Subcutaneous abdominal adipose tissue (tissue), 5 donors: Measurements from ENCODE around the gene HNRNPA2B1.
A peak's percentile ranks its signal among the peaks of the same experiment; 100 is the strongest.

Experiments
- H3K27ac ChIP-seq: one replicate; pipeline ENCODE4 v1.7.0; 2013; ENCODE audit warnings: low read depth, mild to moderate bottlenecking, inconsistent platforms, low read length, moderate library complexity
- H3K27me3 ChIP-seq, 5 donors: one replicate each; pipeline ENCODE4 v1.7.0; 2013; ENCODE audit warnings: low read length in 5 of 5, inconsistent platforms in 1 of 5; ENCODE audit not compliant: control insufficient read depth in 5 of 5, insufficient read depth in 4 of 5
- H3K36me3 ChIP-seq, 5 donors: one replicate each; pipeline ENCODE4 v1.7.0; 2013; ENCODE audit warnings: low read length in 5 of 5; ENCODE audit not compliant: control insufficient read depth in 5 of 5, insufficient read depth in 5 of 5
- H3K4me1 ChIP-seq, 5 donors: one replicate each; pipeline ENCODE4 v1.7.0; 2013; ENCODE audit warnings: low read length in 5 of 5, mild to moderate bottlenecking in 3 of 5, moderate library complexity in 1 of 5; ENCODE audit not compliant: control insufficient read depth in 5 of 5, insufficient read depth in 5 of 5
- H3K4me3 ChIP-seq, 5 donors: one replicate each; pipeline ENCODE4 v1.7.0; 2013; ENCODE audit warnings: low read length in 5 of 5, low read depth in 1 of 5
- H3K9ac ChIP-seq, 5 donors: one replicate each; pipeline ENCODE4 v1.7.0; 2013; ENCODE audit warnings: low read length in 5 of 5, mild to moderate bottlenecking in 4 of 5, moderate library complexity in 3 of 5
- H3K9me3 ChIP-seq, 5 donors: one replicate each; pipeline ENCODE4 v1.7.0; 2013; ENCODE audit warnings: low read length in 5 of 5; ENCODE audit not compliant: control insufficient read depth in 5 of 5
- donor health status: healthy.
- donor health status: healthy.
- donor health status: healthy.
- donor health status: healthy.
- donor health status: healthy.

HNRNPA2B1 gene

GRCh38 chr7:26191974-26192479 lies 8.5 kb downstream of the HNRNPA2B1 start:
- no peak overlapping the region for H3K4me3 ChIP-seq
- no peaks in the 10 kb centered on the region for H3K9me3 ChIP-seq
- no peak overlapping the region for H3K27ac ChIP-seq
- peaks cover 3 to 49% (median 41%) of the 10 kb centered on the region in 5 donors for H3K4me1 ChIP-seq
- H3K36me3 ChIP-seq, result peaks cover 78 to 96% (median 92%) of the 10 kb centered on the region in 5 donors
- H3K9ac ChIP-seq, result no peak overlapping the region
- no peaks in the 10 kb centered on the region for H3K27me3 ChIP-seq

- Histone ChIP-seq H3K4me1 (peaks cover 3 to 43% (median 35%) of the 10 kb centered on the region in 5 donors), H3K4me3 (no peak overlapping the region), H3K27me3 (no peaks in the 10 kb centered on the region), H3K36me3 (peaks cover 71 to 90% (median 86%) of the 10 kb centered on the region in 5 donors), H3K27ac (no peak overlapping the region), H3K9ac (no peak overlapping the region), H3K9me3 (no peaks in the 10 kb centered on the region)
Measured at GRCh38 chr7:26191233-26191973, 9.1 kb downstream of the HNRNPA2B1 start.

GRCh38 chr7:26190417-26190869 lies 10.1 kb downstream of the HNRNPA2B1 start:
- Histone ChIP-seq H3K9ac (no peak overlapping the region), H3K9me3 (no peaks in the 10 kb centered on the region), H3K27ac (no peak overlapping the region), H3K36me3 (peaks cover 62 to 80% (median 77%) of the 10 kb centered on the region in 5 donors), H3K4me3 (no peak overlapping the region), H3K27me3 (no peaks in the 10 kb centered on the region), H3K4me1 (peaks cover 2 to 33% (median 26%) of the 10 kb centered on the region in 5 donors)

- Histone ChIP-seq H3K9me3 (no peaks in the 10 kb centered on the region), H3K4me1 (peaks cover 0 to 26% (median 23%) of the 10 kb centered on the region in 5 donors), H3K36me3 (peaks cover 58 to 77% (median 72%) of the 10 kb centered on the region in 5 donors), H3K9ac (no peak overlapping the region), H3K27me3 (no peaks in the 10 kb centered on the region), H3K4me3 (no peak overlapping the region), H3K27ac (no peak overlapping the region)
Measured at GRCh38 chr7:26189697-26190096, 10.8 kb downstream of the HNRNPA2B1 start.

- Histone ChIP-seq H3K36me3 (peaks cover 55 to 71% (median 65%) of the 10 kb centered on the region in 5 donors), H3K9ac (no peak overlapping the region), H3K4me3 (no peak overlapping the region), H3K9me3 (no peaks in the 10 kb centered on the region), H3K4me1 (peaks cover 0 to 21% (median 18%) of the 10 kb centered on the region in 5 donors), H3K27ac (no peak overlapping the region), H3K27me3 (no peaks in the 10 kb centered on the region)
Measured at GRCh38 chr7:26188957-26189541, 11.5 kb downstream of the HNRNPA2B1 start.

GRCh38 chr7:26188206-26188956 lies 12.2 kb downstream of the HNRNPA2B1 start:
- Histone ChIP-seq H3K27me3 (no peaks in the 10 kb centered on the region), H3K9me3 (no peaks in the 10 kb centered on the region), H3K4me1 (peaks cover 0 to 17% (median 11%) of the 10 kb centered on the region in 5 donors), H3K36me3 (peaks cover 48 to 64% (median 59%) of the 10 kb centered on the region in 5 donors), H3K27ac (no peak overlapping the region), H3K4me3 (no peak overlapping the region), H3K9ac (no peak overlapping the region)

GRCh38 chr7:26187380-26188205 lies 13.0 kb downstream of the HNRNPA2B1 start:
- Histone ChIP-seq H3K27me3 (no peaks in the 10 kb centered on the region), H3K36me3 (peaks cover 41 to 56% (median 51%) of the 10 kb centered on the region in 5 donors), H3K9me3 (no peaks in the 10 kb centered on the region), H3K27ac (peak overlapping the region; percentile 27), H3K4me1 (peaks cover 0 to 13% (median 7%) of the 10 kb centered on the region in 5 donors), H3K4me3 (no peak overlapping the region), H3K9ac (no peak overlapping the region)

GRCh38 chr7:26186364-26187311 lies 13.9 kb downstream of the HNRNPA2B1 start:
- peaks cover 33 to 48% (median 42%) of the 10 kb centered on the region in 5 donors for H3K36me3 ChIP-seq
- H3K27ac ChIP-seq, result peak overlapping the region; percentile 27
- H3K4me1 ChIP-seq, result peaks cover 0 to 7% (median 4%) of the 10 kb centered on the region in 5 donors
- no peaks in the 10 kb centered on the region for H3K27me3 ChIP-seq
- H3K4me3 ChIP-seq, result no peak overlapping the region
- no peaks in the 10 kb centered on the region for H3K9me3 ChIP-seq
- H3K9ac ChIP-seq, result no peak overlapping the region
